Measurements from ENCODE around the gene ATXN7. TPM values are rescaled to one million over a fixed set of nuclear protein-coding genes. Genes with fewer than 3 reads are reported as not detected.

Gene ATXN7
- total RNA-seq, 1 experiment from 2014 or later, result 27.5 TPM

- Histone ChIP-seq H3K4me2 (ENCODE audit: low read length) (no peak overlapping the region), H4K20me1 (ENCODE audit: insufficient read depth) (no peaks in the 10 kb centered on the region), H3K79me2 (ENCODE audit: insufficient read depth, low read length) (peaks cover 68% of the 10 kb centered on the region), H3K27ac (ENCODE audit: low read depth, low read length) (no peak overlapping the region), H3K9ac (ENCODE audit: low read length) (no peak overlapping the region), H3K27me3 (ENCODE audit: insufficient read depth, low read length) (no peaks in the 10 kb centered on the region), H3K4me3 (replicated peaks in 1 of 2; ENCODE audit: low read depth in 1 of 2, low read length in 2 of 2) (no peak overlapping the region), H3K4me1 (ENCODE audit: control insufficient read depth in 1 of 2, insufficient read depth in 2 of 2, low read length in 2 of 2) (peaks cover 4 to 5% of the 10 kb centered on the region in 2 experiments; a peak in 3 of 4 replicates), H3K9me2 (ENCODE audit: insufficient read depth) (no peaks in the 10 kb centered on the region), H3K9me3 (ENCODE audit: control insufficient read depth in 1 of 2, insufficient read depth in 1 of 2, low read depth in 1 of 2, low read length in 2 of 2) (no peaks in the 10 kb centered on the region), H2AFZ (ENCODE audit: low read depth, low read length, poor library complexity, severe bottlenecking) (no peak overlapping the region), H3K36me3 (ENCODE audit: control insufficient read depth in 1 of 2, insufficient read depth in 2 of 2, low read length in 2 of 2) (peaks cover 5 to 14% of the 10 kb centered on the region in 2 experiments; a peak in 3 of 4 replicates)
- TF ChIP-seq YY1 (IDR thresholded peaks at IDR 0.05; ENCODE audit: extremely low read depth, insufficient replicate concordance, low read depth, low read length) (no peak), RAD21 (IDR thresholded peaks at IDR 0.05; ENCODE audit: low read depth) (no peak)
- POLR2A ChIA-PET, result no interaction called here
- RAD21 ChIA-PET (ENCODE audit: low non-redundant PET in 1 of 2, low total read pairs in 2 of 2, uncharacterized antibody in 2 of 2, unreplicated experiment in 2 of 2), result no interaction called here
- BruUV-seq (replicated peaks), result no TSS peak
- no peak for DNase-seq (ENCODE audit: low read depth, low spot score)
- ATAC-seq, result no peak
- CTCF ChIA-PET, result no interaction called here
- intact Hi-C loops (cut with micrococcal nuclease), result no loop called here
These were observed 54.7 kb downstream of the ATXN7 start for GRCh38 chr3:63918321-63918720.

- ChIA-PET POLR2A (no interaction called here), RAD21 (ENCODE audit: low non-redundant PET in 1 of 2, low total read pairs in 2 of 2, uncharacterized antibody in 2 of 2, unreplicated experiment in 2 of 2) (no interaction called here), CTCF (no interaction called here)
- DNase-seq (ENCODE audit: low read depth, low spot score) (no peak), ATAC-seq (no peak)
- Histone ChIP-seq H3K4me3 (replicated peaks in 1 of 2; ENCODE audit: low read depth in 1 of 2, low read length in 2 of 2) (no peak overlapping the region), H3K9ac (ENCODE audit: low read length) (no peak overlapping the region), H3K4me2 (ENCODE audit: low read length) (no peak overlapping the region), H3K27me3 (ENCODE audit: insufficient read depth, low read length) (no peaks in the 10 kb centered on the region), H3K9me2 (ENCODE audit: insufficient read depth) (no peaks in the 10 kb centered on the region), H3K36me3 (ENCODE audit: control insufficient read depth in 1 of 2, insufficient read depth in 2 of 2, low read length in 2 of 2) (peaks cover 5 to 29% of the 10 kb centered on the region in 2 experiments; a peak in 3 of 4 replicates), H2AFZ (ENCODE audit: low read depth, low read length, poor library complexity, severe bottlenecking) (no peak overlapping the region), H4K20me1 (ENCODE audit: insufficient read depth) (no peaks in the 10 kb centered on the region), H3K27ac (ENCODE audit: low read depth, low read length) (no peak overlapping the region), H3K9me3 (ENCODE audit: control insufficient read depth in 1 of 2, insufficient read depth in 1 of 2, low read depth in 1 of 2, low read length in 2 of 2) (no peaks in the 10 kb centered on the region), H3K4me1 (ENCODE audit: control insufficient read depth in 1 of 2, insufficient read depth in 2 of 2, low read length in 2 of 2) (no peaks in the 10 kb centered on the region), H3K79me2 (ENCODE audit: insufficient read depth, low read length) (peaks cover 63% of the 10 kb centered on the region)
- BruUV-seq (replicated peaks), result no TSS peak
- no peak for TF ChIP-seq TCF7L2 (IDR thresholded peaks at IDR 0.05; ENCODE audit: borderline replicate concordance, extremely low read depth, insufficient read depth, insufficient read length)
- TF ChIP-seq SIN3A (IDR thresholded peaks at IDR 0.05; ENCODE audit: low read depth), result no peak
- TF ChIP-seq JUND (IDR thresholded peaks at IDR 0.05), result no peak
- no peak for TF ChIP-seq CEBPB (IDR thresholded peaks at IDR 0.05; ENCODE audit: low read depth)
- no peak for TF ChIP-seq FOSL1 (IDR thresholded peaks at IDR 0.05; ENCODE audit: low read depth)
- no peak for TF ChIP-seq CTCF (IDR thresholded peaks at IDR 0.05 in 2 of 3, conservative IDR thresholded peaks at IDR 0.05 in 1 of 3; ENCODE audit: borderline replicate concordance in 1 of 3, insufficient read depth in 1 of 3, low read depth in 2 of 3, low read length in 2 of 3)
- TF ChIP-seq EGR1 (IDR thresholded peaks at IDR 0.05; ENCODE audit: low read depth), result no peak
- no peak for TF ChIP-seq EZH2phosphoT487 (IDR thresholded peaks at IDR 0.05; ENCODE audit: borderline replicate concordance)
- TF ChIP-seq REST (IDR thresholded peaks at IDR 0.05; ENCODE audit: low read depth), result no peak
- TF ChIP-seq ZNF274 (IDR thresholded peaks at IDR 0.05; ENCODE audit: low read depth, low read length), result no peak
- no peak for TF ChIP-seq SP1 (IDR thresholded peaks at IDR 0.05; ENCODE audit: low read depth)
- TF ChIP-seq ATF3 (IDR thresholded peaks at IDR 0.05), result no peak
- no peak for TF ChIP-seq POLR2AphosphoS5 (IDR thresholded peaks at IDR 0.05; ENCODE audit: low read depth, low read length)
- intact Hi-C loops (cut with micrococcal nuclease), result no loop called here
These were observed 56.3 kb downstream of the ATXN7 start for GRCh38 chr3:63920001-63920400.

Measured in HCT116 (cell line).